ENCODE measurements around the gene LMNTD1.
"Not testable (repeated sequence)": the region's sequence is repeated elsewhere in the genome, so short reads cannot be mapped to it uniquely, and the experiment has no call there.

LMNTD1 gene

DNA sequence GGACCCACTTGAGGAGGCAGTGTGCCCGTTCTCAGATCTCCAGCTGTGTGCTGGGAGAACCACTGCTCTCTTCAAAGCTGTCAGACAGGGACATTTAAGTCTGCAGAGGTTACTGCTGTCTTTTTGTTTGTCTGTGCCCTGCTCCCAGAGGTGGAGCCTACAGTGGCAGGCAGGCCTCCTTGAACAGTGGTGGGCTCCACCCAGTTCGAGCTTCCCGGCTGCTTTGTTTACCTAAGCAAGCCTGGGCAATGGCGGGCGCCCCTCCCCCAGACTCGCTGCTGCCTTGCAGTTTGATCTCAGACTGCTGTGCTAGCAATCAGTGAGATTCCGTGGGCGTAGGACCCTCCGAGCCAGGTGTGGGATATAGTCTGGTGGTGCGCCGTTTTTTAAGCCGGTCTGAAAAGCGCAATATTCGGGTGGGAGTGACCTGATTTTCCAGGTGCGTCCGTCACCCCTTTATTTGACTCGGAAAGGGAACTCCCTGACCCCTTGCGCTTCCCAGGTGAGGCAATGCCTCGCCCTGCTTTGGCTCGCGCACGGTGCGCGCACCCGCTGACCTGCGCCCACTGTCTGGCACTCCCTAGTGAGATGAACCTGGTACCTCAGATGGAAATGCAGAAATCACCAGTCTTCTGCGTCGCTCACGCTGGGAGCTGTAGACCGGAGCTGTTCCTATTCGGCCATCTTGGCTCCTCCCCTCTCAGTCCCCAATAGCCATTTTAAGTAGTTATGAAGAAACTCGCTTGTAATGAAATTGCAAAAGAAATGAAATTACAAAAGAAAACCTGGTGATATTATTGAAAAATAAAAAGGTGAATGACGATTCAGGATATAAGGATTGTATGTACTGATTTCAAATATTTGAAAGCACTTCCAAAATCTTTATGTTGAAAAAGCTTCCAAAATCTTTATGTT is 63.9 kb downstream of the LMNTD1 start:
- DNase-seq (ENCODE audit: low read depth) = not testable (repeated sequence)

DNA sequence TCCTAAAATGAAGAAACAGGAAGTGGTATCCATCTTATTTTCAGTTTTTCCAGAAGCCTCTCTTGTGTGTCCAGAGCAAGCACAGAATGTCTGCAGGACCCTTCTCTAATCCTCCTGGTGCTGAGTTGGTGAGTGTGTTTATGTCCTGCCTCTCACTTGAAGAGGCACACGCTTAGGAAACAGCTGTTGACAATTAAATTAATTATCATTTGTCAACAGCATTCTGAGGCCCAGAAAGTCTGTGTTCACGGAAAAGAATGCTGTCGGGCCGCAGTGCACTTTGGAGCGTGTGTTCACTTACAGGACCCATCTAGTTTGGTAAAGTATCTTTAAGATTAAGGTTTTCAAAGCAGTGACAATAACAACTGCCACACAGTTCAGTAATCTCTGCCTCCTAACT is 70.5 kb downstream of the LMNTD1 start:
- DNase-seq (ENCODE audit: low read depth) = no peak

- no peak for DNase-seq (ENCODE audit: low read depth)
These were observed 72.9 kb downstream of the LMNTD1 start for GRCh38 chr12:25480145-25480544.

DNA sequence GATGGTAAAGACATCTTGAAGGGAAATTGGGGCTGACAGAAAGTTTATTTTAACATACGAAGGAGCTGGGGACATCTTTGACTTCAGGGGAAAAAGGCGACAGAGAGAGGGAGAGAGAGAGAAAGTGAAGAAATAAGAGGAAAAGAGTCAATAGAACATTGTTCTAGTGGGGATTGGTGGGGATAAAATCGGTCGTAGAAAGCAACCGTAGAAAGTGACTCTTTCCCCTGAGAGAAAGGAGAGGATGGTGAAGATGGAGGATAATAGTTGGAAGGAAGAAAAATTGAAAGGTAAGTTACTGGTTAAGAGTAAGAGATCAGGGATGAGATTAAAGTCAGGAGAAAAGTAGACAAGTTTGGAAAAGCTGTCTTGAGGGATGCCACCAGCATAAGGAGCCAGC is 75.9 kb downstream of the LMNTD1 start:
- DNase-seq (ENCODE audit: low read depth) = no peak

DNA sequence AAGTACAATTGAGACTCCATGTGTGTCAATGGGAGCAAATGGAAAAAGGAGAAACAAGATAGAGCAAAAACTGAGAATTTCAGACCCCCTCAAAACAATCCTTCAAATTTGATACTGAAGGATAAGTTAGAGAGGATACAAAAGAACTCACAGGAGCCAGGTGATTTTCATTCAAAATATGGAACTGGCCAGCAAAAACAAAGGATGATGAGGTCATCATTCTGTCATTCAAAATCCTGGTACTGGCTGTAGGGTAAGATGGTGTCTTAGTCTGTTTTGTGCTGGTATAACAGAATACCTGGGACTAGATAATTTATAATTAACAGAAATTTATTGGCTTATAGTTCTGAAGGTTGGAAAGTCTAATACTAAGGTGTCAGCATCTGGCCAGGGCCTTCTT is 80.6 kb downstream of the LMNTD1 start:
- no peak for DNase-seq (ENCODE audit: low read depth)

DNA sequence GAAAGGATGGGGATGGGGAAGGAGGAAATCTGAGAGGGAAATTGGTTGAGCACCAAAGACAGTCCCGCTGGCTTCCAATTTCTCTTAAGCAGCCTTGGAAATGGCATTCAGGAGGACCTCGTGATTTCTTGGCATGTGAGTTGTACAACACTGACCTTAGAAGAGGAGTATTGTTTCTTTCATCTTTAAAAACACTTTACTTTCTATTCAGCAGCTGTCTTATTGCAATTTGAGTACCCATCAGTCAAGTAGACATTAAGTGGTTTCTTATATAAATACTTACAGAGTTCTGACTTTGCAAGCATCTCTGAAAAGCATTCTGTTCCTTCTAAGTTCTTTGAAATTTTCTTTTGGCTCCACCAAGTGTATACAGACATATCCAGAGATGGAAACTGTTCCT is 83.2 kb downstream of the LMNTD1 start:
- no peak for DNase-seq (ENCODE audit: low read depth)

DNA sequence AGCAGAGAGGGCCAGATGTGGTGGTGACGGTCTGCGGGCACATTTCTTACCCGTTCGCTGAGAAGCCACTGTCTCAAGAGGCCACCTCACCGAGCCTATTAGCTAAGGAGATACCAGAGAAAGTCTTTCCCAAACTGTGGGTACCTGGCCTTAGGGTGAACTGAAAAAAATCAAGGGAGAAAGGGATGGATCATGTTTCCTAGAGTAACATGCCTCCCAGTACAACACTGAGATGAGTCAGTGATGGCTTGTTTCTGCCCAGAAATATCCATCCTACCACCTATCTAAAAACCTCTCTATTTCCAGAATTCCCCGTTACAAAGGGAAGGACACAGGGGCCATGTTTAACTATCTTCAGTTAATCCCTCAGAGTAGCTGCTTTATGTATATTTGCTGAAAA is 83.7 kb downstream of the LMNTD1 start:
- no peak for DNase-seq (ENCODE audit: low read depth)

GRCh38 chr12:25463521-25463920 is 89.6 kb downstream of the LMNTD1 start:
- DNase-seq (ENCODE audit: low read depth) = no peak

DNA sequence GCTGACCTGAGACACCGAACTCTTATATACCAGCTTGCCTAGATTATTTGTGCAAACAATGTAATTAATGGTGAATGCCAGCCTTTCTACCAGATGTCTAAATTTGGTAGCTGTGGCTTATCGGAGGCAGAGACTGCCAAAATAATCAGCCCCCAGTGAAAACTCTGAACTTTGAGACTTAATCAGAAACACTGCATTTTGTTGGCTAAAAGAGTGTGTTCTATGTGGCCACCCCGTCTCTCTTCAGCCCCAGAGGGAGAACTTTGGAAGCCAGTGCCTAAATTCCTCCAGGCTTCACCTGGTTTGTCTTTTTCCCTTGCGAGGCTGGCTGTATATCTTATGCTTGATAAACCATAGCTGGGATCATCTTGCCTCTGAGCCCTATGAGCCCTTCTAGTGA is 90.1 kb downstream of the LMNTD1 start:
- DNase-seq (ENCODE audit: low read depth) = no peak

- DNase-seq (ENCODE audit: low read depth) = no peak
These were observed 93.5 kb downstream of the LMNTD1 start for GRCh38 chr12:25459541-25459951.

- DNase-seq (ENCODE audit: low read depth) = no peak
These were observed 95.0 kb downstream of the LMNTD1 start for GRCh38 chr12:25458047-25458552.

DNA sequence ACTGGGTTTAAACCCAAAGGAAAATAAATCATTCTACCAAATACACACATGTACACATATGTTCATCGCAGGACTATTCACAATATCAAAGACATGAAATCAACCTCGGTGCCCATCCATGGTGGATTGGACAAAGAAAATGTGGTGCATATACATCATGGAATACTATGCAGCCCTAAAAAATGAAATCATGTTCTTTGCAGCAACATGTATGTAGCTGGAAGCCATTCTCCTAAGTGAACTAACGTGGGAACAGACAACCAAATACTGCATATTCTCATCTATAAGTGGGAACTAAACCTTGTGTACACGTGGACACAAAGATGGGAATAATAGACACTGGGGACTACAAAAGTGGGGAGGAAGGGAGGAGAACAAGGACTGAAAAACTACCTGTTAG is 96.6 kb downstream of the LMNTD1 start:
- no peak for DNase-seq (ENCODE audit: low read depth)

DNA sequence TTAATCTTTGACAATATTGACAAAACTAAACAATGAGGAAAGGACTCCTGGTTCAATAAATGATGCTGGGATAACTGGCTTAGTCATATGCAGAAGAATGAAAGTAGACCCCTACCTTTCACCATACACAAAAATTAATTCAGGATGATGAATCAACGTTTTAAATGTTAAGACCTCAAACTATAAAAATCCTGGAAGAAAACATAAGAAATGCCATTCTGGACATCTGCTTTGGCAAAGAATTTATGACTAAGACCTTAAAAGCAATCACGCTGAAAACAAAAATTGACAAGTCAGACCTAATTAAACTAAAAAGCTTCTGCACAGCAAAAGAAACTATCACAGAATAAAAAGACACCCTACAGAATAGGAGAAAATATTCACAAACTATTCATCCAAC is 97.4 kb downstream of the LMNTD1 start:
- DNase-seq (ENCODE audit: low read depth) = no peak

- no peak for DNase-seq (ENCODE audit: low read depth)
These were observed 104.1 kb downstream of the LMNTD1 start for GRCh38 chr12:25449007-25449406.

- DNase-seq (ENCODE audit: low read depth) = no peak
These were observed 106.0 kb downstream of the LMNTD1 start for GRCh38 chr12:25447046-25447445.

DNA sequence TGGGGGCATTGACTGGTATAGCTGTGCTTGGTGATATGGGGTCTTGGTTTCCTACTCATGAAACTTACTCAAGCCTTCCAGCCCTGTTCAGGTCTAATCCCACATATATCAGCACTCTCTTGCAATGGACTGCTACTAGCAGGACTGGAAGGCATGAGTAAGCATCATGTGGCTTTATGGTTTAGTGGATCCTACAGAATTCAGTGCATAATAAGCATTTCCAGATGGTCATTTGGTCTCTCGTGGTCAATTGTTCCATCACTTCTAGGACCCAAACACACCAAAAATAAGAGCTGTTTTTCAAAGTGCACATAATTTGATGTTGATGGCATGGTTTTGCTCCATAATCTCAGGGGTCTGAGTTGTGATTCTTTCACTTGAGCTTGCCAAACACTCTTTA is 114.4 kb downstream of the LMNTD1 start:
- DNase-seq (ENCODE audit: low read depth) = no peak

GRCh38 chr12:25436206-25437030 is 116.7 kb downstream of the LMNTD1 start:
- no peak for DNase-seq (ENCODE audit: low read depth)

DNA sequence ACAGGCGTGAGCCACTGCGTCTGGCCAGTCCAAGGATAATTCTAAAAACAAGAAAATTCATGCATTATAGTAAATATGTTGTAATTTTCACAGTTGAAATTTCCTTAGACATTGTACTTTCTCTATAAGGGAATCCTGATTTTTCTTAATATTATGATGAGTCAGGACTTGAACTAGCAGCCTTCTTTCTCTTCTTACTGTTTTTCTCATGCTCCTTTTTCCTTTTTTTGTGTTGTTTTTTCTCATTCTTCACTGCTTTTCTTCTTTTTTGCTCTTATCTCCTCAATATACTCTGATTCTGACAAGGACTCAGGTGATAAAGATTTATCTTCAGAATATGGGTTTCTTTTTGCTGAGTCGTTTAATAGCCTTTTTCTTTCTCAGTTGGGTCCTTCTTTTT is 117.7 kb downstream of the LMNTD1 start:
- DNase-seq (ENCODE audit: low read depth) = no peak

DNA sequence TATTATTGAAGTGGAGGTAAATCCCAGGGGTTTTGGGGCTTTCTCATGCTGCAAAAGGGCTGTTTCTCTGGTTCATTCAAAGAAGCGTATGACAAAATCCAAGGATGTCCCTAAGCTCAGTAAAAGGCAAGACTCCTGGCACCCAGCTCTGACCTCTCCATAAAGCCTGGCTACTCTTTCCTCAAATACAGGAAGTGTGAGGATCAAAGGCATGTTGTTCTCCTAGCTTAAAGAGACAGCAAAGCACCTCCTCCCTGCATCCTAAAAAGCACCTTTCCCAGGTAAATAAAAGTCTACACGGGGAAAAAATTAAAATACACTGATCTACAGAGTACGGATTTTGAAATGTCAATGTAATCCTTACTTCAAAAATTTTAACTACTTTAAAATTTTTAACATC is 118.6 kb downstream of the LMNTD1 start:
- DNase-seq (ENCODE audit: low read depth) = no peak

DNA sequence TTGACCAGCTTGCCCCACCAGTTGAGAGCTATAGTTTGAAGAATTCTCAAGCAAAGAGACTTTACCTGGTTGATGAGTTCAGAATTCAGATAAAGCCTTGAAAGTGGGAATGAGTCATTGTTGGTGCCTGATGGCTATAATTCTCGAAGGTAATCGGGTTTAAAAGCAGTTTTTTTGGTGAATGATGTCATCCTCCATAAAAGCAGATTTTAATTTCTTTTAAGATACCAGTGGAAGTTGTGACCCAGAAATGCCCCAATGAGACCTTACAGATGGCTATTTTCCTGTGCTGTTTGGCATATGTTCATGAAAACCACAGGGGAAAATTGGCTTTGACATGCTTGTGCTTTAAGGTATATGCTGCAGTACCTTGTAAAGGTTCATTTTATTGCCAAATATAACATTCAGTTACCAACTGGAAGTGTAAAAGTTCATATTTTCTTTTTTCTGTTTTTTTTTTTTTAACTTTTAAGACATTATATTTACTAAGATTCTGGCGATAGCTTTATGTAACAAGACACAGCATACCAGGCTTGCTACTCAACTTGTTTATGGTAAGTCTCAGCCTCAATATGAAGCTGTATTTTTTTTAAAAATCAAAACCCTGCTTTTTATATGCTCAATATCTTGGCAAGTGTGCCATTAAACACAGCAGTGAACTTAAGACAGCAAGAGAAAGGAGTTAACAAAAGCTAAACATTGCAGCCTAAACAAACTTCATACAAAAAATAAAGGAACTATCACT is 119.3 kb downstream of the LMNTD1 start:
- DNase-seq (ENCODE audit: low read depth) = no peak

DNA sequence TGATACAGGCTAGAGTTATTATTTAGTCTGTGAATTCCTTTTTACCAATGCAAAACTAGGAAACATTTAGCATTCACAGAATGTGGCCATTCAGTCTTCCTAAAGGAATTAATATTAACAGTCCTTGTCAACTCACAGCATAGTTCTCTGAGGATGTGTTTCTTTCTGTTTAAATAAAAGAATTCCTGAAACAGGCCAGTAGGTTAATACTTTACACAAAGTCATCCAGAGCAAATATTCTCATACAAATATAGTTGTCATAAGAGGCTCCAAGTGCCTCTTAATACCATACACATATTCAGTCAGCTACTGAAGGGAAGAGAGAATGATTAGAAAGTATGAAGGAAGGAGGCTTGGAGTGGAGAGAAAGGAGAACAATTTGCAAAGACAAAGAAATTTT is 120.1 kb downstream of the LMNTD1 start:
- no peak for DNase-seq (ENCODE audit: low read depth)

Measured in activated gamma-delta T cell treated with anti-CD3 and anti-CD28 coated beads, Interleukin-2, amount 50 U/mL, for 16 hours (primary cell).